Measurements from ENCODE around the gene OLFML3.
"Not testable (repeated sequence)": the region's sequence is repeated elsewhere in the genome, so short reads cannot be mapped to it uniquely, and the experiment has no call there.

Gene OLFML3, protein sequence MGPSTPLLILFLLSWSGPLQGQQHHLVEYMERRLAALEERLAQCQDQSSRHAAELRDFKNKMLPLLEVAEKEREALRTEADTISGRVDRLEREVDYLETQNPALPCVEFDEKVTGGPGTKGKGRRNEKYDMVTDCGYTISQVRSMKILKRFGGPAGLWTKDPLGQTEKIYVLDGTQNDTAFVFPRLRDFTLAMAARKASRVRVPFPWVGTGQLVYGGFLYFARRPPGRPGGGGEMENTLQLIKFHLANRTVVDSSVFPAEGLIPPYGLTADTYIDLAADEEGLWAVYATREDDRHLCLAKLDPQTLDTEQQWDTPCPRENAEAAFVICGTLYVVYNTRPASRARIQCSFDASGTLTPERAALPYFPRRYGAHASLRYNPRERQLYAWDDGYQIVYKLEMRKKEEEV

DNA sequence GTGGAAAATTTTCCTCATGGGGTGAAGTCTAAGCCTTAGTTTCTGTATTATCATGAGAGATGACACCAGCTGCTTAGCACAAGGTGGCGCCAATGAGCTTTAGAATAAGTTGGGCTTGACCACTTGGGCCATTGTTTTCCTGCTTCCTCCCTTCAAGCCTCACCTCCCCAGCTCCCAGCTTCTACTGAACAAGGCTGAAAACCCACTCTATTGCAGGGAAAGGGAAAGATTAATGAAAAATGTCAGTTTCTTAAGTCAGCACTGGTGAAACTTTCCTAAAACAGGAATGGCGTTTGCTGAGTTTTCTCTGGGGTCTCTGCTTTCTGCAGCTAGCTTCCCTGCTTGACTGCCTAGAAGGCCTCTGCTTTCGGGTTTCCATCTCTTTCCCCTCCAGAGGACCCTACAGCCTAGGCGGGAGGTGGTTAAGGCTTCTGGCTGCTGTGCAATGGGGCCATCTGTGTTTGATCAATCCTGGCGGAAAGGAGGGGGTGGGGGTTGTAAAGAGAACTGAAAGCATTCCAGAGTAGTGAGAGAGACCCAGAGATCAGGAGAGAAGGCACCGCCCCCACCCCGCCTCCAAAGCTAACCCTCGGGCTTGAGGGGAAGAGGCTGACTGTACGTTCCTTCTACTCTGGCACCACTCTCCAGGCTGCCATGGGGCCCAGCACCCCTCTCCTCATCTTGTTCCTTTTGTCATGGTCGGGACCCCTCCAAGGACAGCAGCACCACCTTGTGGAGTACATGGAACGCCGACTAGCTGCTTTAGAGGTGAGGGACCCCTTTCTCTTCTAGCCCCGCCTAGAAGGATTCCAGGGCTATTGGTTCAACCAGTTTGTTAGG, at the start of gene OLFML3:
Gene OLFML3 (plus strand): TSS at position 612 of the 840 bp plus-strand sequence. CDS start 43 bp downstream, at position 655.
- peak; percentile 52 for DNase-seq

DNA sequence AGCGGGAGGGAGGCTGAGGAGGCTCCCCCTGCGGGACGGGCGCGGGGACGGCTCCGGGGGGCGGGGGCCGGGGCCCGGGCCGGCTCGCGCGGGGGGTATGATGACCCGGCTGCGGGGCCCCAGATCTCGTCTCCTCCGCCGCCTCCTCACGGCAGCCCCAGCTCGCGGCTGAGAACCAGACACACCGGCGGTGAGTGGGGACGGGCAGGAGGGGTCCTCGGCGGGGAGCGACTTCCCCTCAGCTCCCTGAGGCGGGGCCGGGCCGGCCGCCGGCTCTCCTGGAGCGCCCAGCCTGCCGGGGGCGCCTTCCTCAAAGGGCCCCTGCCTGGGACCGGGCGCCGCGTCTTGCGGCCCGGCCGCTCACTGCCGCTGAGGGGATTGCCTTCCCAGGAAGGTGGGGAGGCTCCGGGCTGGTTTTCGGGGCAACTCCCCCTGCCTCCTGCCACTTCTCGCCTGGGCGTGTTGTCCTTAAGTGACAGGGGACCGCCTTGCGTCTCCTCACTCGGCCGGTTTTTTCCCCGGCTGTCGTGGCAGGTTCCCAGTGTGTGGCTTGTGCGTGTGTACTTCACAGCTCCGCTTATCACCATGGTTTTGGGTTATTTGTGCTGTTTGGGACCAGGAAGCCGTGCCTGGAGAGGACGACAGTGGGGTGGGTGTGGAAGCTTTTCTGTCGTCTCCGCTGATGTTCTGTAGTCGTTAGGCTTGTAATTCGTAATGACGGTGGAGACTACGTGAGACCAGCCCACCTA, 49.4 kb upstream of the OLFML3 start:
- DNase-seq: peak; percentile 87

DNA sequence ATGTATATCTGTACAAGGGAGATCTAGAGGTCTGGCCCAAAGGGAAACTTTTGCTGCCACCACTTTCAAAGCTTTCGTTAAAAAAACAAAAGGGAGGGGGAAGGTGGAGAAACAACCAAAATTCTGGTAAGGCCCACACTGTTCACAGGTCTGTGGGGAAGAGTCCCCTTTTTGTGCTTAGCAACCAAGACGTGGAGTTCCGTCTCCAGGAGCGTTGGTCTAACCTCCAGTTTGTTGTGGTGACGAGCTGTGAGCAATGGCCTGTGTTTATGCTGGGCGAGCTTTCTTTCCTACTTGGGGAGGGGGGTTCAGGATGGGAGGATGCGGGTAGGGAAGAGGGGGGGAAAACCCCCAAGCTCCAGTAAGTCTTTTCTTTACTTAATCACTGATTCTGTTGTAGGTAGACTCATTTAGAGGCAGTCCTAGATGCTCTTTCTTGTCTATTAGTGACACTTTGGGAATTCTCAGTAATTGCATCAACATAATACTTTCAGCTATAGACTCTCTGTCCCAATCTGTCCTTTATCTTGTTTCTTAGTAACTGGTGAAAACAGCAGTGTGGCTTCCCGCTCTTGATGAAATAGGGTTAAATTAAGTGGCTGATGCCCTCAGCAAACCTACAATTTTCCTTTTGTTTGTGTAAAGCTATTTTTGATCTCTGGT, 48.6 kb upstream of the OLFML3 start:
- peak; percentile 94 for DNase-seq

DNA sequence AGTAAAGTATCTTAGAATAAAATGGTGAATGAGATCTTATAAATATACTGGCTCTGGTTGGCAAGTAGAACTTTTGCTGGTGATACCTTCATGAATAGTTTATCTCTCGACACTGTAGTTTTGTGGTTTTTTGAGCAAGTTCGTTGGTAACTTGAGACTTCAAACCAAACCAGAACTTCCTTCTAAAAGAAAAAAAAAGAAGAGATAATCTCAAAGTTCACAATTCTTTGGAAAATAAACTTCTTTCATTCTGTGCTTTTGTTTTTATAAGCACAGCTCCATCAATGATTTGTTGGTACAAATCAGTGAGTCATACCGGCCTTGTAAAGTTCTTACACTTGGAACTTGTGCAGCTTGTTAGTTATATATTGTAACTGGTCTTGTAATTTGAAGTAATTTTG, 47.8 kb upstream of the OLFML3 start:
- DNase-seq: peak; percentile 72

DNA sequence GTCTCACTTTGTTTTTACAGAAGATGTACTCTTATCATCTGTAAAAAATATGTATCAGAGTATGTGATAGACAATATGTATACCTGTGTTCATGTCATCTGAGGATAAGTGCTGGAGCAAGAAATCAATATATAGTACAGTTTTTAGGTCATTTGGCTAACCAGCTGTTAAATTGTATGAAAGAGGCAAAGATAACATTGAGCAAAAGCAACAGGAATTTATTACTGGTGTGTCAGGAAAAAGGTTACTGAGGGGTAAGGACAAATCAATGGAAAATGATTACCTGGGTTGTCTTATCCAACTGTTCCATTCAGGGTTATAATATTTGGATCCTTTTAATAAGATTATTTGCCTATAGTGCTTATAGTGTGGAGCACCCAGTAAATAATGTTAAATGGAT, 45.3 kb upstream of the OLFML3 start:
- no peak for DNase-seq

DNA sequence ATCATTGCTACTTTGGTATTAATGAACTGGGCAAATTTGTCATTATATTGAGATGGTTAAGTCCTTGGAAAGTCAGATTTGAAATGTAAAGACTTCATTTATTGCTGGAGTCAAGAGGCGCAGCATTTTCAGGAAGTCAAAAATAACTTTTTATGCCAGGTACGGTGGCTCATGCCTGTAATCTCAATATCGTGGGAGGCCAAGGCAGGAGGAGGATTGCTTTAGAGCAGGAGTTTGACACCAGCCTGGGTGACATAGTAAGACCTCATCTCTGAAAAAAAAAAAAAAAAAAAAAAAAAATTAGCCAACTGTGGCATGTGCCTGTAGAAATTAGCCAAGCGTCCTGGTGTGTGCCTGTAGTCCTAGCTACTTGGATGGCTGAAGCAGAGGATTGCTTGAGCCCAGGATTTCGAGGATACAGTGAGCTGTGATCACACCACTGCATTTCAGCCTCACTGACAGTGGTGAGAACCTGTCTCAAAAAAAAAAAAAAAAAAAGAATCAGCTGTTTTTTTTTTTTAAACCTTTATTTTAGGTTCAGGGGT, 44.7 kb upstream of the OLFML3 start:
- DNase-seq: no peak

DNA sequence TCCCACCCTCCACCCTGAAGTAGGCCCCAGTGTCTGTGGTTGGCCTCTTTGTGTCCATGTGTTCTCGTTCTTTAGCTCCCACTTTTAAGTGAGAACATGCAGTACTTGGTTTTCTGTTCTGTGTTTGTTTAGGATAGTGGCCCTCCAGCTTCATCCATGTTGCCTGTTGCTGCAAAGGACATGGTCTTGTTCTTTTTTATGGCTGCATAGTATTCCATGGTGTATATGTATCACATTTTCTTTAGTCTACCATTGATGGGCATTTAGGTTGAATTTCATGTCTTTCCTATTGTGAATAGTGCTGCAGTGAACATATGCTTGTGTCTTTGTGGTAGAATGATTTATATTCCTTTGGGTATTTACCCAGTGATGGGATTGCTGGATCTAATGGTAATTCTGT, 44.1 kb upstream of the OLFML3 start:
- no peak for DNase-seq

DNA sequence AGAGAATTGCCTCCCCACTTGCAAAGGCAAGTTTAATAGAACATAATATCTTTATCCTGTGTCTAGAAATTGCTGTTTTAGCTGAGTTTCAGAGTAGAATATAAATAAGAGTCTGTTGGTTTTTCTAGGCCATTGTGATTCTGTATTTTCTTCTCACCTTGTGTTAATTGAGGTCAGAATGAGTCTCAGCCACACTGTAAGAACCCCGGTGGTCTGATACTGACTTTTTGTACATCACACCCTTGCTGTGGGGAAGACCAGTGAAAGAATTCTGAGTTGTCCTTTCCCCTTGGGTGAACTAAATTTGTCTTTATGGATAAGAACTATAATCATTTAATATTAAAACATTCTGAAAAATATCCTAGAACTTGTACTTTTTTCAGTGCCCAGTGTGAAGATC, 43.3 kb upstream of the OLFML3 start:
- peak; percentile 47 for DNase-seq

DNA sequence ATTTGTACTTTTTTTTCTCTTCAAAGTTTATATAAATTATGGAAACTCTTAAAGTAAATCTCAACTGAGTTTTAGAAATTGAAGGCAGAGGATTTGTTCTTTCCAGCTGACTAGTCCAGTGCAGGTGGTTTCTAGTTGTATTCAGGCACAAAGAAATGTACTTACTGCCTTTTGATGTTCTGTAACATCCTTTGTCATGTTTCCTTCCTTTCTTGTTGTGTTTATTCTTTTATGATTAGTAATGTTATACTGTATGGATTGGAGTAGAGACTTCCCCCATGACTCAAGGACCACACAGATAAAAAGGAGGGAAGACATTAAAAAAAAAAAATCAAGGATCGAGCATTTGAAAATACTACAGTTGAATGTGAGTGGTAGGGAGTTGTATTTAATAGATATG, 42.1 kb upstream of the OLFML3 start:
- no peak for DNase-seq

DNA sequence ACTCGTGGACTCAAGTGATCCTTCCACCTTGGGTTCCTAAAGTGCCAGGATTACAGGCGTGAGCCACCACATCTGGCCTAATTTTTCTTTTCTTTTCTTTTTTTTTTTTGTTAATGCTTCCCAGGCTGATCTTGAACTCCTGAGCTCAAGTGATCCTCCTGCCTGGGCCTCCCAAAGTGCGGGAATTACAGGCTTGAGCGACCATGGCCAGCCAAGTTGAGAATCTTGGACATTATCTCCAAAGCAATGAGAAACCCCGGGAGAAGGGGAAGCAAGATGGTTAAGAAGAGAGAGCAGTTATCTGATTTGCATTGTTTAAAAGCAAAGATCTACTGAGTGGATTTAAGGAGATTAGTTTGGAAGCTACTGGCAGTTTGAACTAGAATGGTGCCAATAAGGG, 41.1 kb upstream of the OLFML3 start:
- no peak for DNase-seq

DNA sequence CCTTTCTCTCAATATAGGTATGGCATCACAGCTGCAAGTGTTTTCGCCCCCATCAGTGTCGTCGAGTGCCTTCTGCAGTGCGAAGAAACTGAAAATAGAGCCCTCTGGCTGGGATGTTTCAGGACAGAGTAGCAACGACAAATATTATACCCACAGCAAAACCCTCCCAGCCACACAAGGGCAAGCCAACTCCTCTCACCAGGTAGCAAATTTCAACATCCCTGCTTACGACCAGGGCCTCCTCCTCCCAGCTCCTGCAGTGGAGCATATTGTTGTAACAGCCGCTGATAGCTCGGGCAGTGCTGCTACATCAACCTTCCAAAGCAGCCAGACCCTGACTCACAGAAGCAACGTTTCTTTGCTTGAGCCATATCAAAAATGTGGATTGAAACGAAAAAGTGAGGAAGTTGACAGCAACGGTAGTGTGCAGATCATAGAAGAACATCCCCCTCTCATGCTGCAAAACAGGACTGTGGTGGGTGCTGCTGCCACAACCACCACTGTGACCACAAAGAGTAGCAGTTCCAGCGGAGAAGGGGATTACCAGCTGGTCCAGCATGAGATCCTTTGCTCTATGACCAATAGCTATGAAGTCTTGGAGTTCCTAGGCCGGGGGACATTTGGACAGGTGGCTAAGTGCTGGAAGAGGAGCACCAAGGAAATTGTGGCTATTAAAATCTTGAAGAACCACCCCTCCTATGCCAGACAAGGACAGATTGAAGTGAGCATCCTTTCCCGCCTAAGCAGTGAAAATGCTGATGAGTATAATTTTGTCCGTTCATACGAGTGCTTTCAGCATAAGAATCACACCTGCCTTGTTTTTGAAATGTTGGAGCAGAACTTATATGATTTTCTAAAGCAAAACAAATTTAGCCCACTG, 38.7 kb upstream of the OLFML3 start:
- peak; percentile 72 for DNase-seq

DNA sequence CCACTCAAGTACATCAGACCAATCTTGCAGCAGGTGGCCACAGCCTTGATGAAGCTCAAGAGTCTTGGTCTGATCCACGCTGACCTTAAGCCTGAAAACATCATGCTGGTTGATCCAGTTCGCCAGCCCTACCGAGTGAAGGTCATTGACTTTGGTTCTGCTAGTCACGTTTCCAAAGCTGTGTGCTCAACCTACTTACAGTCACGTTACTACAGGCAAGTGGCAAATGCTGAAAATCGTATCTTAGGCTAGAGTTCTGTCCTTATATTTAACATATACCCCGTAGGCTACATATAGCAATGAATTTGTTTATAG, 38.1 kb upstream of the OLFML3 start:
- DNase-seq: no peak

DNA sequence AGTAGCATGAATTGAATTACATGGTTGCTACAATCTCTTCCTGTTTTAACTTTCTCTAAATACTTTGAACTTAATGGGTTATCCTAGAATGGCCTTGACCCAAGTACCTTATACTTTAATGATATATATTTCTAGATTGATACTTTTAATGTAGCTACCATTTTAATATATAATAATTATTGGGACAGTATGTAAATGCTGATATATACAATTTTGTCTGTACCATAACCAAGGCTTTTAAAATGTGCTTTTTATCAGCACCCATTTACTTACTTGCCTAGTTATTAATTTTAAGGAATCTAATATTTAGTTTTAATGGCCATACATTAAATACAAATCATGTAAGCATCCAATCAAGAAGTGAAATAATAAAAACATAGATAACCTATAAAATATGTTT, 36.7 kb upstream of the OLFML3 start:
- DNase-seq: no peak

DNA sequence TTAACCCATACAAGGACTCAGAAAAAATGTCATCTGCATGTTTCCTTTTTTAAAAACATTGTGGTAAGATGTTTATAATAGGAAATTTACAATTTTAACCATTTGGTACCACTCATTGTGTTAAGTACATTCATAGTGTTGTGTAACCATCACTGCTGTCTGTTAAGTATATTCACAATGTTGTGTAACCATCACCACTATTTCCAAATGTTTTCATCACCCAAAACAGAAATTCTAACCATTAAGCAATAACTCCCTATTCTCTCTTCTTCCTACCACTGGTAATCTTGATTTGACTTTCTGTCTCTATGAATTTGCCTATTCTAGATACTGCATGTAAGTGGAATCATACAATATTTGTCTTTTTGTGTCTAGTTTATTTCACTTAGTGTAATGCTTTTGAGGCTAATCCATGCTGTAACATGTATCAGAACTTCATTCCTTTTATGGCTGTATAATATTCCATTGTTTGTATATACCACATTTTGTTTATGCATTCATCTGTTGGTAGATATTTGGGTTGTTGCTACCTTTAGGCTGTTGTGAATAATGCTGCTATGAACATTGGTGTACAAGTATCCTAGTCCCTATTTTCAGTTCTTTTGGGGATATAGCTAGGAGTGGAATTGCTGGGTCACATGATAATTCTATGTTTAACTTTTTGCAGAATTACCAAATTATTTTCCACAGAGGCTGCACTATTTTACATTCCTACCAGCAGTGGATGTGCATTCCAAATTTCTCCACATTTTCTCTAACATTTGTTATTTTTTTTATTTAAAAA, 36.1 kb upstream of the OLFML3 start:
- no peak for DNase-seq

DNA sequence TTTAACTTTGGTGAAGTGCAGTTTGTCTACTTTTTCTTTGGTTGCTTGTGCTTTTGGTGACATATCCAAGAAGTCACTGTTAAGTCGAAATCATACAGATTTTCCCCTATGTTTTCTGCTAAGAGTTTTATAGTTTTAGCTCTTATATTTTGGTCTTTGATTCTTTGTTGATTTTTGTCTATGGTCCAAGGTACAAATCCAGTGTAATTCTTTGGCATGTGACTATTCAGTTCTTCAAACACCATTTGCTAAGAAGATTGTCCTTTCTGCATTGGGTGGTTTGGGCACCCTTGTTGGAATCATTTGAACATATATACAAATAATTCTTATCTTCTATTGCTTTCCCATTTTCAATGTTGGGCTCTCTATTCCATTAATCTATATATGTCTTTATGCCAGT, 33.9 kb upstream of the OLFML3 start:
- no peak for DNase-seq

DNA sequence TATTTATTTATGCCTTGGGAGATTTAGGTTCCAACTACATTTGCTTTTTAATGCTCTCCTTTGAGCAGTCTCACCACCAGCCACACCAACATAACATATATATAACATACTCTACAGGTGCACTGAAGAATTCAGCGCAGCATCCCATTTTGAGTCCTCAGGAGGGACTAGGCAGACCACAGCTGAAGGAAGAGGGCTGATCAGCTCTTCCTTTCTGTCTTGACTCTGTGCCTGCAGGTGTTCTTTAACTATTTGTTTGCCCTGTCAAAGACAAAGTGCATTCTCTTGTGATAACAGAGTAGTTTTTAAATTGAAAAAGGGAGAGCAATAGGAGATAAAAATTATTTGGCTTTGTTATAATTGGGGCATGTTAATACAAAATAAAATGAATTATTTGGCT, 33.2 kb upstream of the OLFML3 start:
- DNase-seq: no peak

DNA sequence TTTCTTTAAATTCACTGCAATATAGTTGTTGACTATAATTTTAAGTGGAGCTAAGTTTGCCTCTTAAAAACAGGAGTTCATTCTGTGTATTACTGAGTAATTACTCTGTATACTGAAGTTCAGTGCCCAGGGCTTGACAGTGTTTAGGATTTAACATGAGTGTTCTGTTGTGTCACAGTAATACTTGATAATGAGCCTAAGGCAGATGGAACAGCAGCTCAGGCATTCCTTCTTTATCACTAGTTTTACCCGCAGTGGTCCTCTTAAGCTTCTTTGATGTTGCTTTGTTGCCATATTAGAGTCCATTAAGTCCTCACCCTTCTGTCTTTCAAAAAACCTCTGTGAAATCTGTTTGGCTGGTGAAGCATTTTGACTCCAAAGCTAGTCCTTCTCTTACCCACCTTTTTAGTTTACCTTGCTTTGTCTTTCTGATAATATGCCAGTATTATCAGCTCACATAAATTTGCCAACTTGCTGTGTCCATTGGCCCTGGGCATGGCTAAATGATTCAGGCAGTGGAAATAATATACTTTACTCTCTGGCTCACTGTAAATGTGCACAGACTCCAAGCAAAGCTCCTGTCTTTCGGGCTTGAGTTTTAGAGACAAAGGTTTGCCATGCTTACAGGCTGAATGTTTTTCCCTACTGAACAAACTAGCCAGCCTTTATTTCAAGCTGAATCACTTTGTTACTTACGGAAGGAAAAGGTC, 32.4 kb upstream of the OLFML3 start:
- DNase-seq: no peak

DNA sequence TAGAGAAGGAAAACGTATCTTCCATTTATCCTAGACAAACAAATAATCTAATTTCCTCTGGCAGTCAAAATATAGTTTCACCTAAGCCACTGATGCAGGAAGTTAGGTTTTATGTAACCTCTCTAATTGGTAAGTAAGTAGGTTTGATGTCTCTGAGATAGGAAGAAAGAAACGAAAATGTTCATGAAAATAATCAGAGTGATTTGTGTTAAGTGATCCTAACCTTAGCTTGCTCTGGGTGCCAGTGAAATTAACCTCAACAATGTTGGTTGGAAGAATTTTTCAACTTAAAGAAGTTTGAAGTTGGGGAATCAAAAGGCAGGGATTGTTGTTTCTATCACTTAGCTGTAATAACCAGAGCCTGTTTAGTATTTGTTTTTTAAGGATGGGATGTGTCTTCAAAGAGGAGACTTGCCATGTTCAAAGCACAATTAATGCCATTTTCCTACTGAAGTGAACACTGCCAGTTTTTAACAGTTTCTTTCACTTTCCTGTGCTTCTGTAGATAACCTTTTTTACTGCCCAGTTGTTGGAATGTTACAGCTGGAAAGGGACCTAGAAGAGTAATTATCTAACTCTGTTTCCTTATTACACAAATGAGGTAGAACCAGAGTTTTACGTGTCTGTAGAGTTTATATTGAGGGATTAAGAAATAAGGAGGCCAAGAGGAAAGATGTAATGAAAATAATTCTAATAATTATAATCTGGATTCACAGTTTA, 31.7 kb upstream of the OLFML3 start:
- DNase-seq: peak; percentile 49

DNA sequence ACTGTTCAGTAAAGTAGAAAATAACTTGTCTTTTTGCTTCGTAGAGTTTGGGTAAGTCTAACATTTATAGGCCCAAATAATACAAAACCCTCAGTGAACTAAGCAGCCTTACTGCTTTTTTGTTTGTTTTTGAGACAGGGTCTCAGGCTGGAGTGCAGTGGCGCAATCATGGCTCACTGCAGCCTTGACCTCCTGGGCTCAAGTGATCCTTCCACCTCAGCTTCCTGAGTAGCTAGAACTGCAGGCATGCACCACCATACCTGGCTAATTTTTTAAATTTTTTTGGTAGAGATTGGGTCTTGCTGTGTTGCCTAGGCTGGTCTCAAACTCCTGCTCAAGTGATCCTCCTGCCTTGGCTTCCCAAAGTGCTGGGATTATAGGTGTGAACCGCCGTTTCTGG, 31.1 kb upstream of the OLFML3 start:
- not testable (repeated sequence) for DNase-seq
